ENCODE results near the gene RHOV. TPM values are rescaled to one million over a fixed set of nuclear protein-coding genes. Genes with fewer than 3 reads are reported as not detected.

Gene RHOV
- total RNA-seq, 1 experiment from 2014 or later: 4.2 TPM

- Histone ChIP-seq H3K4me1 (ENCODE audit: control insufficient read depth, insufficient read depth, low read length) (peaks cover 4% of the 10 kb centered on the region; the same call in 1 of the 2 replicates), H3K27me3 (ENCODE audit: control insufficient read depth, insufficient read depth, low read length) (no peaks in the 10 kb centered on the region), H3K36me3 (ENCODE audit: control insufficient read depth, insufficient read depth, low read length) (no peaks in the 10 kb centered on the region), H3K27ac (ENCODE audit: low read length) (no peak overlapping the region), H3K4me3 (ENCODE audit: low read depth in 2 of 2, low read length in 2 of 2) (no peak overlapping the region), H3K9me3 (ENCODE audit: control insufficient read depth, insufficient read depth, low read depth, low read length) (no peaks in the 10 kb centered on the region)
- in situ Hi-C loops (cut with HindIII; ENCODE audit: low pct_unique_long_range_greater_than_20kb, low sequenced_read_pairs): no loop called here
- DNase-seq (ENCODE audit: low read depth, low spot score): no peak
- intact Hi-C loops (cut with micrococcal nuclease; ENCODE audit: unreplicated experiment): no loop called here
- ChIA-PET CTCF (interaction anchor here (0.9 to 6.6 kb wide), 2 partner anchors 14 to 22 kb away, joined by 9 to 70 read pairs; no protein-coding TSS in a partner anchor), POLR2A (interaction anchor here (0.6 to 0.7 kb wide), 2 partner anchors 10 to 12 kb away, joined by 4 read pairs; no protein-coding TSS in a partner anchor)
- ATAC-seq: no peak
- TF ChIP-seq REST (IDR thresholded peaks at IDR 0.05; ENCODE audit: insufficient read depth in 1 of 2, low read depth in 2 of 2, low read length in 1 of 2): no peak
- TF ChIP-seq TCF7L2 (IDR thresholded peaks at IDR 0.05; ENCODE audit: low read depth, low read length): no peak
- TF ChIP-seq CTCF (IDR thresholded peaks at IDR 0.05): no peak
- TF ChIP-seq POLR2AphosphoS5 (IDR thresholded peaks at IDR 0.05; ENCODE audit: low read depth, low read length): no peak
- TF ChIP-seq SIN3A (IDR thresholded peaks at IDR 0.05; ENCODE audit: borderline replicate concordance, insufficient read depth, low read depth, low read length): no peak
- no TSS peak for BruUV-seq (replicated peaks)
Observed at GRCh38 chr15:40871749-40872617, 2.1 kb downstream of the RHOV start.

- Histone ChIP-seq H3K9me3 (ENCODE audit: control insufficient read depth, insufficient read depth, low read depth, low read length) (no peaks in the 10 kb centered on the region), H3K4me3 (ENCODE audit: low read depth in 2 of 2, low read length in 2 of 2) (no peak overlapping the region), H3K27me3 (ENCODE audit: control insufficient read depth, insufficient read depth, low read length) (no peaks in the 10 kb centered on the region), H3K4me1 (ENCODE audit: control insufficient read depth, insufficient read depth, low read length) (peaks cover 8% of the 10 kb centered on the region; the same call in 1 of the 2 replicates), H3K36me3 (ENCODE audit: control insufficient read depth, insufficient read depth, low read length) (no peaks in the 10 kb centered on the region), H3K27ac (ENCODE audit: low read length) (no peak overlapping the region)
- intact Hi-C loops (cut with micrococcal nuclease; ENCODE audit: unreplicated experiment) (no loop called here), in situ Hi-C loops (cut with HindIII; ENCODE audit: low pct_unique_long_range_greater_than_20kb, low sequenced_read_pairs) (no loop called here)
- TF ChIP-seq POLR2AphosphoS5 (IDR thresholded peaks at IDR 0.05; ENCODE audit: low read depth, low read length): no peak
- TF ChIP-seq CTCF (IDR thresholded peaks at IDR 0.05): no peak
- TF ChIP-seq TCF7L2 (IDR thresholded peaks at IDR 0.05; ENCODE audit: low read depth, low read length): no peak
- no peak for TF ChIP-seq REST (IDR thresholded peaks at IDR 0.05; ENCODE audit: insufficient read depth in 1 of 2, low read depth in 2 of 2, low read length in 1 of 2)
- TF ChIP-seq SIN3A (IDR thresholded peaks at IDR 0.05; ENCODE audit: borderline replicate concordance, insufficient read depth, low read depth, low read length): no peak
- BruUV-seq (replicated peaks): no TSS peak
- CTCF ChIA-PET: interaction anchor here (0.7 to 6.6 kb wide), 2 partner anchors 12 to 221 kb away, joined by 3 to 70 read pairs; no protein-coding TSS in a partner anchor
- ATAC-seq (no peak), DNase-seq (ENCODE audit: low read depth, low spot score) (no peak)
- POLR2A ChIA-PET: no interaction called here
Observed at GRCh38 chr15:40870716-40871115, 3.3 kb downstream of the RHOV start.
